ENCODE results near the gene HHIP. TPM values are rescaled to one million over a fixed set of nuclear protein-coding genes. Genes with fewer than 3 reads are reported as not detected.

HHIP gene
- total RNA-seq, 1 experiment from 2014 or later: not detected

DNA sequence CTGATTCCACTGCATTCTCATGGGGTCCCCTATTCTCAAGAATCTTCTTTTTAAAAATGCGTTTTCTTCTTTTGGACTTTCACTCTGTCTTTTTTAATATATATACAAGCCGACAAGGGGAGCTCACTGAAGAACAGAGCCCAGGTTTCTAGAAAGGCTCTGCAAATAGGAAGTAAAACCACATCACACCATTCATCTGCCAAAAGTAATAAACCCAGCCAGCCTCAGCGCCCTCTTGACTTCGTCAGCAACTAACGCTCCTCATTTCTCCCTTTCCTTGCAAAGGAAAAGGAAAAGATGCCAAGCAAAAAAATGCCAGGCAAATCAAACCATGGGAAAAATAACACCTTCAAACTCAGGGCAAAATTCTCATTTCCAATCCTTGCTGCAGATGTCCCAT, 136.4 kb downstream of the HHIP start:
- RAD21 ChIA-PET (ENCODE audit: low non-redundant PET in 1 of 2, low total read pairs in 2 of 2, uncharacterized antibody in 2 of 2, unreplicated experiment in 2 of 2): no interaction called here
- POLR2A ChIA-PET: no interaction called here
- intact Hi-C loops (cut with micrococcal nuclease): no loop called here
- Histone ChIP-seq H3K9ac (ENCODE audit: low read length) (no peak overlapping the region), H4K20me1 (ENCODE audit: insufficient read depth) (no peaks in the 10 kb centered on the region), H3K4me3 (replicated peaks in 1 of 2; ENCODE audit: low read depth in 1 of 2, low read length in 2 of 2) (no peak overlapping the region), H3K79me2 (ENCODE audit: insufficient read depth, low read length) (no peaks in the 10 kb centered on the region), H3K4me1 (ENCODE audit: control insufficient read depth in 1 of 2, insufficient read depth in 2 of 2, low read length in 2 of 2) (no peaks in the 10 kb centered on the region), H3K9me3 (ENCODE audit: control insufficient read depth in 1 of 2, insufficient read depth in 1 of 2, low read depth in 1 of 2, low read length in 2 of 2) (no peaks in the 10 kb centered on the region), H3K36me3 (ENCODE audit: control insufficient read depth in 1 of 2, insufficient read depth in 2 of 2, low read length in 2 of 2) (no peaks in the 10 kb centered on the region), H3K27ac (ENCODE audit: low read depth, low read length) (no peak overlapping the region), H3K9me2 (ENCODE audit: insufficient read depth) (no peaks in the 10 kb centered on the region), H3K4me2 (ENCODE audit: low read length) (no peak overlapping the region), H3K27me3 (ENCODE audit: insufficient read depth, low read length) (no peaks in the 10 kb centered on the region), H2AFZ (ENCODE audit: low read depth, low read length, poor library complexity, severe bottlenecking) (no peak overlapping the region)
- CTCF ChIA-PET: no interaction called here
- BruUV-seq (replicated peaks): no TSS peak
- no peak for ATAC-seq
- TF ChIP-seq, protein P1, sequence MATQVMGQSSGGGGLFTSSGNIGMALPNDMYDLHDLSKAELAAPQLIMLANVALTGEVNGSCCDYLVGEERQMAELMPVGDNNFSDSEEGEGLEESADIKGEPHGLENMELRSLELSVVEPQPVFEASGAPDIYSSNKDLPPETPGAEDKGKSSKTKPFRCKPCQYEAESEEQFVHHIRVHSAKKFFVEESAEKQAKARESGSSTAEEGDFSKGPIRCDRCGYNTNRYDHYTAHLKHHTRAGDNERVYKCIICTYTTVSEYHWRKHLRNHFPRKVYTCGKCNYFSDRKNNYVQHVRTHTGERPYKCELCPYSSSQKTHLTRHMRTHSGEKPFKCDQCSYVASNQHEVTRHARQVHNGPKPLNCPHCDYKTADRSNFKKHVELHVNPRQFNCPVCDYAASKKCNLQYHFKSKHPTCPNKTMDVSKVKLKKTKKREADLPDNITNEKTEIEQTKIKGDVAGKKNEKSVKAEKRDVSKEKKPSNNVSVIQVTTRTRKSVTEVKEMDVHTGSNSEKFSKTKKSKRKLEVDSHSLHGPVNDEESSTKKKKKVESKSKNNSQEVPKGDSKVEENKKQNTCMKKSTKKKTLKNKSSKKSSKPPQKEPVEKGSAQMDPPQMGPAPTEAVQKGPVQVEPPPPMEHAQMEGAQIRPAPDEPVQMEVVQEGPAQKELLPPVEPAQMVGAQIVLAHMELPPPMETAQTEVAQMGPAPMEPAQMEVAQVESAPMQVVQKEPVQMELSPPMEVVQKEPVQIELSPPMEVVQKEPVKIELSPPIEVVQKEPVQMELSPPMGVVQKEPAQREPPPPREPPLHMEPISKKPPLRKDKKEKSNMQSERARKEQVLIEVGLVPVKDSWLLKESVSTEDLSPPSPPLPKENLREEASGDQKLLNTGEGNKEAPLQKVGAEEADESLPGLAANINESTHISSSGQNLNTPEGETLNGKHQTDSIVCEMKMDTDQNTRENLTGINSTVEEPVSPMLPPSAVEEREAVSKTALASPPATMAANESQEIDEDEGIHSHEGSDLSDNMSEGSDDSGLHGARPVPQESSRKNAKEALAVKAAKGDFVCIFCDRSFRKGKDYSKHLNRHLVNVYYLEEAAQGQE (IDR thresholded peaks at IDR 0.05; ENCODE audit: low read depth): no peak
- no peak for DNase-seq (ENCODE audit: low read depth, low spot score)

DNA sequence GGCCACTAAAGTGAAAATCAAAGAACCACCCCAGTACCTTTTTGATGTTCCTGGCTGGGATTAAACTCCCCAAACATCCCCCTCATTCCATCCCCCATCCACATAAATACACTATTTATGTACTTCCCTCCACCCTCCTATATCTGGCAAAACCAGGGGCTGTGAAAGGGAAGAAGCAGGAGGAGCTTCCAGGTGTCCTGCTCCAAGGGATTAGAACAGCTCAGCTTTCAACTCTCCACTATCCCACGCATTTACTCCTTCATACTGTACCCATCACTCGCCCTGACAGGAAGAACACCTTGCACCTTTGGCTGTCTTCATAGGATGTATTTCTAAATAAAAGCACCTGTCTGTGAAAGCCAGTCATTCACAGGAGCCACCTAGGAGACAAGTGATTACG, 140.0 kb downstream of the HHIP start:
- no peaks in the 10 kb centered on the region for H3K36me3 ChIP-seq (ENCODE audit: control insufficient read depth in 1 of 2, insufficient read depth in 2 of 2, low read length in 2 of 2)
- H3K27ac ChIP-seq (ENCODE audit: low read depth, low read length): no peak overlapping the region
- H4K20me1 ChIP-seq (ENCODE audit: insufficient read depth): no peaks in the 10 kb centered on the region
- no peak overlapping the region for H2AFZ ChIP-seq (ENCODE audit: low read depth, low read length, poor library complexity, severe bottlenecking)
- DNase-seq (ENCODE audit: low read depth, low spot score) (no peak), ATAC-seq (no peak)
- BruUV-seq (replicated peaks): no TSS peak
- intact Hi-C loops (cut with micrococcal nuclease): loop anchor here (2.0 to 5.0 kb wide), 2 partner anchors 276 to 611 kb away; no protein-coding TSS in a partner anchor
- H3K4me3 ChIP-seq (replicated peaks in 1 of 2; ENCODE audit: low read depth in 1 of 2, low read length in 2 of 2): no peak overlapping the region
- H3K4me2 ChIP-seq (ENCODE audit: low read length): no peak overlapping the region
- RAD21 ChIA-PET (ENCODE audit: low non-redundant PET in 1 of 2, low total read pairs in 2 of 2, uncharacterized antibody in 2 of 2, unreplicated experiment in 2 of 2): no interaction called here
- no peaks in the 10 kb centered on the region for H3K9me2 ChIP-seq (ENCODE audit: insufficient read depth)
- H3K9ac ChIP-seq (ENCODE audit: low read length): no peak overlapping the region
- CTCF ChIA-PET: no interaction called here
- H3K27me3 ChIP-seq (ENCODE audit: insufficient read depth, low read length): no peaks in the 10 kb centered on the region
- no peaks in the 10 kb centered on the region for H3K9me3 ChIP-seq (ENCODE audit: control insufficient read depth in 1 of 2, insufficient read depth in 1 of 2, low read depth in 1 of 2, low read length in 2 of 2)
- H3K79me2 ChIP-seq (ENCODE audit: insufficient read depth, low read length): no peaks in the 10 kb centered on the region
- H3K4me1 ChIP-seq (ENCODE audit: control insufficient read depth in 1 of 2, insufficient read depth in 2 of 2, low read length in 2 of 2): peaks cover 0 to 5% of the 10 kb centered on the region in 2 experiments; a peak in 1 of 4 replicates
- POLR2A ChIA-PET: no interaction called here
- TF ChIP-seq POLR2A (IDR thresholded peaks at IDR 0.05; ENCODE audit: borderline replicate concordance, extremely low read depth, insufficient read depth, insufficient read length): no peak
- no peak for TF ChIP-seq JUND (IDR thresholded peaks at IDR 0.05)
- TF ChIP-seq, protein P2, sequence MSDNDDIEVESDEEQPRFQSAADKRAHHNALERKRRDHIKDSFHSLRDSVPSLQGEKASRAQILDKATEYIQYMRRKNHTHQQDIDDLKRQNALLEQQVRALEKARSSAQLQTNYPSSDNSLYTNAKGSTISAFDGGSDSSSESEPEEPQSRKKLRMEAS (IDR thresholded peaks at IDR 0.05): no peak
- TF ChIP-seq ZNF274 (IDR thresholded peaks at IDR 0.05; ENCODE audit: low read depth, low read length): no peak
- no peak for TF ChIP-seq RAD21 (IDR thresholded peaks at IDR 0.05; ENCODE audit: low read depth)
- no peak for TF ChIP-seq EGR1 (IDR thresholded peaks at IDR 0.05; ENCODE audit: low read depth)
- no peak for TF ChIP-seq YY1 (IDR thresholded peaks at IDR 0.05; ENCODE audit: extremely low read depth, insufficient replicate concordance, low read depth, low read length)
- TF ChIP-seq, protein P1 (IDR thresholded peaks at IDR 0.05; ENCODE audit: low read depth): no peak
